PC-9 (cell line): Measurements from ENCODE around the gene LPAR1.

Experiments used
- CTCF ChIP-seq: fragments of 200-600 bp; sonication (generic); conservative IDR thresholded peaks from 2 replicates; pipeline ENCODE4 v1.6.1; 2017; ENCODE audit warnings: mixed run types, antibody characterized with exemption, mild to moderate bottlenecking, moderate library complexity
- EZH2 ChIP-seq: fragments of 200-600 bp; sonication (generic); IDR thresholded peaks from 2 replicates; pipeline ENCODE4 v1.8.0; 2017; ENCODE audit warnings: antibody characterized with exemption, low read depth

DNA sequence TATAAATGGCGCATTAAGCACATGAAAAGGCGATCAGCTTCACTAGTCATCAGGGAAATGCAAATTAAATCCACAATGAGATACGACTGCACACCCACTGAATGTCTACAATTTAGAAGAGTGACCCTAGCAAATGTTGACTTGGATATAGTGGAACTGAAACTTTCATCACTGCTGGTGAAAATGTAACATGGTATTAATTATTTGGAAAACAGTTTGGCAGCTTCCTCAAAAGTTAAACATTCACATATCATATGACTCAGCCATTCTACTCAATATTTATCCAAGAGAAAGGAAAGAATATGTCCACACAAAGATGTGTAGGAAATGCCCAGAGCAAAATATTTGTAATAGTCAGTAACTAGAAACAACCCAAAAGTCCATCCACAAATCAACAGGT, 146.5 kb downstream of the LPAR1 start:
- TF ChIP-seq CTCF (no peak), EZH2 (no peak)
